ENCODE data around the gene FBXL16.
A peak's percentile ranks its signal among the peaks of the same experiment; 100 is the strongest.

The FBXL16 gene

GRCh38 chr16:660459-661183 is 45.0 kb downstream of the FBXL16 start:
- peak; percentile 30 for DNase-seq (ENCODE audit: low read depth)

DNA sequence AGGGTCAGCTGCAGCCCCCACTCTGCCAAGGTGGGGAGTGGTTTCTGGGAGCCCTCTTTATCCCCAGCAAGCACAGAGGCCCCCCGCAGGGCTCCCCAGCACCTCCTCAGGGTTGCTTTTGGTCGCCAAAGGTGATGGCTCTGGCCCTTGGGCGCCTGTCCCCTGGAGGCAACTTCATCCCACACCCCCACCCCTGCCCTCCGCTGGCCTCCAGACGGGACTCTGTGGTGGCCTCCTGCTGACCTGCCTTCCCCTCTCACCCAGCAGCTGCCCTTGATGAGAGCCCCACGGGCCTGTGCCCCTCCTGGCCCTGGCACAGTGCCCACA is 45.5 kb downstream of the FBXL16 start:
- DNase-seq (ENCODE audit: low read depth): no peak

DNA sequence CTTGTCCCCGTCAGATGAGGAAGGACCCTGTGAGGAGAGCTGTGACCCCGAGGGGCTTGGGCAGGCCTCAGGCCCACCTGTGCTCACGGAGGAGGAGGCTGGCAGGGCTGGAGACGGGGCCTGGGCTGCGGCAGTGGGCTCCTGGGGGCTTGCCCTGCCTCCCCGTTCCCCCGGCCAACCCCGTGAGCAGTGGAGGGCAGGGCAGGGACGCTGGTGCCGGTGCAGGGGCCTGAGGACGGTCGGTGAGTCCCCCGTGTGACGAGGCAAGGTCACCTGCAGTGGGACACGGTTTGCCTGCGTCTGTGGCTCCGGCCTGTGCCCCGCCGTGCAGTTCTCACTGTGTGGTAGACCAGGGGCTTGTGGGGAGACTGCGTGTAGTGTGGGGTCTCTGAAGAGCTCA is 46.0 kb downstream of the FBXL16 start:
- no peak for DNase-seq (ENCODE audit: low read depth)

DNA sequence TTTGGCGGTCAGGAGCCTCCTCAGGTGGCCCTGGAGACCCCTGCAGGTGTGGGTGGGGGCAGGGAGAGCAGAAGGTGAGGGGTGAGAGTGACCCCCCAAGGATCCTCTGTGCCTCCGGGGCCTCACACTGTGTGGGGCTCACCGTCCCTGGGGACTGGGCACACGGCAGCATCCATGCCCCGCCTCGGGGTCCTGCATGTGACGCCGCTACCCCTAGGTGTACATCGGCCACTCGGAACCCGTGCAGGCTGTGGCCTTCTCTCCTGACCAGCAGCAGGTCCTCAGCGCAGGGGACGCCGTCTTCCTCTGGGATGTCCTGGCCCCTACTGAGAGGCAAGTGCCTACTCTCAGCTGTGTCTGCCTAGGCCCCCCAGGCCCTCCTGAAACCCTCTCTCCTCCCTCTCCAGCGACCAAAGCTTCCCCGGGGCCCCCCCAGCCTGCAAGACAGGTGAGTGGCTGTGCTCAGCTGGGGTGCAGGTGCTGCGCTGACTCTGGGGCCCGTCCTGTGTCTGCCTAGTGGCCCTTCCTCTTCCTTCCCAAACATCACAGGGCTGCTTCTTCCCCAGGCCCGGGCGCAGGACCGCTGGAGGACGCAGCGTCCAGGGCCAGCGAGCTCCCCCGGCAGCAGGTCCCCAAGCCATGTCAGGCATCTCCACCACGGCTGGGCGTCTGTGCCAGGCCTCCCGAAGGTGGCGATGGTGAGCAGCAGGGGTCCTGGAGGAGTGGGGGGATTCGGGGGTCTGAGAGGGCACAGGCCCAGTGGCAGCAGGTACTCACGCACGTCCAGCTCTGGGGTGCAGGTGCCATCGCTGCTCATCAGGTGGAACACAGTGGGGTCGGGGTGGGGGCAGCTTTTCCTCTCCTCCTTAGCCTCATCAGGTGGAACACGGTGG is 46.7 kb downstream of the FBXL16 start:
- no peak for DNase-seq (ENCODE audit: low read depth)

- DNase-seq (ENCODE audit: low read depth): no peak
These were observed 48.1 kb downstream of the FBXL16 start for GRCh38 chr16:657487-657886.

DNA sequence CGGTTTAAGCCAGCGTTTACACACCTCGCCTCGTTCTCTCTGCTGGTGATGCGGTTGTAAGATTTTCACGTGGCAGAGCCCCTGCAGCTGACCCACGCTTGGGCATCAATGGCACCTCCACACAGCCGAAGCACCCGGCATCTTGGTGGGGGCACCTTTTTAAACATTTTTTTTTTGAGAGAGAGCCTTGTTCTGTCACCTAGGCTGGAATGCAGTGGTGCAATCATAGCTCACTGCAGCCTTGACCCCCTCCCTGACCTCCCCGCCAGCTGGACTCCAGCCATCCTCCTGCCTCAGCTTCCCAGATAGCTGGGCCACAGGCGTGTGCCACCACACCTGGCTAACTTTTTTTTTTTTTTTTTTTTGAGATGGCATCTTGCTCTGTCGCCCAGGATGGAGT is 51.6 kb downstream of the FBXL16 start:
- DNase-seq (ENCODE audit: low read depth): no peak

GRCh38 chr16:652454-653305 is 52.9 kb downstream of the FBXL16 start:
- no peak for DNase-seq (ENCODE audit: low read depth)

DNA sequence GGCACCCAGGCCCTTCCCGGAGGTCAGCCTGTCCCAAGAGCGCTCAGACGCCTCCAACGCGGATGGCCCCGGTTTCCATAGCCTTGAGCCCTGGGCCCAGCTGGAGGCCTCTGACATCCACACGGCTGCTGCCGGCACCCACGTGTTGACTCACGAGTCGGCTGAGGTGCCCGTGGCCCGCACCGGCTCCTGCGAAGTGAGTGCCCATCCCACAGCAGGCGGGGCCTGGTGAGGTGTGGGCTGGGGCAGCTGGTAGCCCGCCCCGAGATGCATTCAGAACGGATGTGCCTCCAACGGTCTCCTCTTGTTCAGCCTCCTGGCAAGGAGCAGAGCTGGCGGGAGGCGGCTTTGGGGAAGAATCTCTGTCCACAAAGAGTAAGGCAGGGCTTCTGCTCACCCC is 53.8 kb downstream of the FBXL16 start:
- DNase-seq (ENCODE audit: low read depth): no peak

DNA sequence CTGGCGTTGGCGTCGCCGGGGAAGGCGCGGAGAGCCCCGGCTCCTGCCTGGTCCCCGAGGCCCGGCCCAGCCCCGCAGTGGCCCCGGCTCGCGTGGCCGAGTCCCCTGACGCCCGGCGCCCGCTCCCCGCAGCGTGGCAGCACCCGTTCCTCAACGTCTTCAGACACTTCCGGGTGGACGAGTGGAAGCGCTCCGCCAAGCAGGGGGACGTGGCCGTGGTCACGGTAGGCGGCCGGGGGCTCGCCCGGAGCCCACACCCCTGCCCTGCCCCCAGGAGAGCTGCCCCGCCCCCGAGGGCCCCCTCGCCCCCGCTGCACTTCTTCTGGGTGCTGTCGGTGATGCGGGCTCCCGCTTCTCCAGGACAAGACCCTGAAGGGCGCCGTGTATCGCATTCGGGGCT is 56.0 kb downstream of the FBXL16 start:
- no peak for DNase-seq (ENCODE audit: low read depth)

DNA sequence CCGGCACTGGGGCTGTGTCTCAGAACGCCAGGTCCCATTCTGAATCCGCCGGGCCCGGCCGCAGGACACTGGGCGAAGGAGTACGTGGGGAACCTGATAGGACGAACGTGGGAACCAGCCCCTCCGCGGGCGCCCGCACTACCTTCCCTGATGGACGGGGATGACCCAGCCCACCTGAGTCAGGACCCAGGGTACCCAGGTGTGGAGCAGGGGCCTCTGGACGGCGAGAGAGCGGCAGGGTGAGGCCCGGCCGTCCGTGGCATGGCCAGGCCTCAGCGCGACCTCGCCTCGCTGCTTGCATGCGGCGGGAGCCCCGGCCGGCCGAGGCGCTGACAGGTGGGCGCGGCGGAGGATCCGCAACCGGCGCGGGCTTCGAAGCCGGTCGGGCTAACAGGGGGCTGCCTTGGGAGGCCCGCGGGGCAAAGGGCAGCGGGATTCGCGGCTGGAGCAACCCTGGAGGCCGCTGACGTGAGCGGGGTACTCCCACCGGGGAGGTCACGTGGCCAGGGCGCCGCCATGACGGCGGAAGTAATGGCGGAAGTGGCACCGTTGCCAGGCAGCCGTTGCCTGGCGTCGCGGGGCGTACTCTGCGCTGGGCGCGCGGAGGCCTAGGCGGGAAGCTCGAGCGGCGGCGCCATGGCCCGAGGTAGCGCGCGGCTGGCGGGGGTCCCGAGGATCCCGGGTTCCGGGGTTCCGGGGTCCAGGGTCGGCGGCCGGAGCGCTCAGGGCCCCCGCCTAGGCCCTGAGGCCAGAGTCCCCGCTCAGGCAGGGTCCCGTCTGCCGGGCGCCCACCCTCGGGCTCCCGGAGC is 56.6 kb downstream of the FBXL16 start, which contains the start of gene WDR90:
TSS of gene WDR90 (plus strand) at position 585 of the 809 bp plus-strand sequence. CDS start at position 637, 52 bp downstream.
- peak; percentile 26 for DNase-seq (ENCODE audit: low read depth)

DNA sequence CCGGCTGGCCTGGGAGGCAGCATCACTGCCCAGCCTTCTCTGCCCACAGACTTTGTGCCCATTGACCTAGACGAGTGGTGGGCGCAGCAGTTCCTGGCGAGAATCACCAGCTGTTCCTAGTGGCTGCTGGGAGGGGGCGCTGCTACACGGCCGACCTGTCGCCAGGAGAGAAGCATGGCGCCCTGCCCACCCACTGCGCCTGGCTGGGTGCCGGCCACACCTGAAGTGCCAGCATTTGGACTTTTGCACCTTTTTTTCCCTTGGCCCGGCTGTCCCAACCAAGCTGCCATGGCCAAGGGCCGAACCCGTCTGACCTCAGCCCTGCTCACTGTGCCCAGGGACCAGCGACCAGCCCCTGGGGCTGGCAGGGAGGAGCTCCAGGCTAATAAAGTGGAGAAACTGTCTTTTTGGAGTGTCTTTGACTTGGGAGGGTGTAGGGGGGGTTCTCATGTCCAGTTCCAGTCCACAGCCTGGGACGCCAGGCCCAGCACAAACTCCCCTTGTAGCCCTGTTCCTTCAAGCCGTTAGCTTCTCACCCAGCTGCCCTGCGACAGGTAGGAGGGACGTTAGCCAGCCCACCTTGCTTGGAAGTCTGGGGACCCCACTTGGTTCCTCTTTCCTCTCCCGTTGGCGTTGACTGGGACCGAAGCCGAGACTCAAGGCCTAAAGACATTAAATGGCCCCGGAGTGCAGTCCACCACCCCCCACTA is 57.4 kb downstream of the FBXL16 start:
- no peak for DNase-seq (ENCODE audit: low read depth)

DNA sequence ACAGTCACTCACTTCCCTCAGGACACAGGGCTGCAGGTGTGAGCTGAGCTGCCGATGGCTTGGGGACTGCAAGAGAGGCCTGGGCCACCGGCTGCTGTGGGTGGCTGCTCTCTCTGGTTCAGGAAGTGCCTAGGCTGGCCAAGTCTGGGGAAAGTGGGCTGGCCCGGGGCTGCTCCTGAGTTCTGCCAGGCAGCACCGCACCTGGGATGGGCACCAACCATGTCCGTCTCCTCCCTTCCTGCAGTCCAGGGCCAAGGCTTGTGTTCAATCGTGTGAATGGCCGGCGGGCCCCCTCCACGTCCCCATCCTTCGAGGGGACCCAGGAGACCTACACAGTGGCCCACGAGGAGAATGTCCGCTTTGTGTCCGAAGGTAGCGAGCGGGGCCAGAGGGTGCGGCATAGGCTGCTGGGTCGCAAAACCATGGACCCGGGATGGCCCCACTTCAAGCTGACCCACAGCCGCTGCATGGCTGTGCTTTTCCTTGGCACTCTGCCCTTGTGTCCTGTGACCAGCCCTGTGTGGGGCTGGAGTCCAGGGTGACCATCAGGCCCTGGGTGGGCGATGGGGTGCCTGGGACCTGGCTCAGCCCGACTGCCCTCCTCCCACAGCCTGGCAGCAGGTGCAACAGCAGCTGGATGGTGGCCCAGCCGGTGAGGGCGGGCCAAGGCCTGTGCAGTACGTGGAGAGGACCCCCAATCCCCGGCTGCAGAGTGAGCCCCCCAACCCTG is 58.3 kb downstream of the FBXL16 start:
- DNase-seq (ENCODE audit: low read depth): no peak

- no peak for DNase-seq (ENCODE audit: low read depth)
These were observed 58.9 kb downstream of the FBXL16 start for GRCh38 chr16:646679-647172.

GRCh38 chr16:645852-646678 is 59.5 kb downstream of the FBXL16 start:
- DNase-seq (ENCODE audit: low read depth): no peak

DNA sequence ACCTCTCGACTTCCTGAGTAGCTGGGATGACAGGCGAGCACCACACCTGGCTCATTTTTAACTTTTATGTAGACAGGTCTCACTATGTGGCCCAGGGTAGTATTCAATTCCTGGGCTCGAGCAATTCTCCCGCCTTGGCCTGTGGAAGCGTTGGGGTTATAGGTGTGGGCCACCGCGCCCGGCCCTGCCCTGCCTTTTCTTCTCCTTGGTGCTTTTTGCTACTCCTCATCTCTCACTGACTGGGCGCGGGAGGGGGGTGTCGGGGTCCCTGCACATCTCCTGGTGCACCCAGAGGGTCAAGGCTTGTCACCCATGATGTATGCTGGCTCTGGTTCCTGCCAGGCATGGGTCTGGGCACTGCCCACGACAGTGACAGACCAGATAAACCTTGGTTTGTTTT is 61.0 kb downstream of the FBXL16 start:
- DNase-seq (ENCODE audit: low read depth): no peak

DNA sequence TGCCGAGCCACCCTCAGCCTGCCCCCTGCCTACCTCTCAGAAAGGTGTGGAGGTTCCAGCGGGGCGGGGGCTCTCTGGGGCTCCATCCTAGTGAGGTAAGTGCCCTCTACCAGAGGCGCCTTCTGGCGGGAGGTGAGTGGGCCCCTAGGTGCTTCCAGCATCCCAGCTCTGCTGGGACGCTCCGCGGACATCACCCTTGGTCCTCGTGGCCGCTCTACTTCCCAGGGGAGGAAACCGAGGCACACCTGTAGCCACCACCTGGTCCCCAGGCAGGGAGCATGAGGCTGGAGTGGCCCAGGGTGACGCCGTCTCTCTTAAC is 62.6 kb downstream of the FBXL16 start:
- no peak for DNase-seq (ENCODE audit: low read depth)
